Endothelial cell (in vitro differentiated cells): ENCODE data around the gene SLIT1. TPM values are rescaled to one million over a fixed set of nuclear protein-coding genes. Genes with fewer than 3 reads are reported as not detected.

Experiments
- DNase-seq: peaks from one replicate; pipeline ENCODE4 v3.0.0; 2021; ENCODE audit warnings: low spot score
- H3K27ac Mint-ChIP-seq: one replicate; pipeline ENCODE4 v1.8.0; 2021; ENCODE audit warnings: mixed read lengths, inconsistent platforms; ENCODE audit not compliant: unreplicated experiment
- H3K27me3 Mint-ChIP-seq: one replicate; pipeline ENCODE4 v1.8.0; 2021; ENCODE audit warnings: mild to moderate bottlenecking, moderate library complexity, mixed read lengths, inconsistent platforms; ENCODE audit not compliant: unreplicated experiment
- H3K36me3 Mint-ChIP-seq: one replicate; pipeline ENCODE4 v1.8.0; 2021; ENCODE audit warnings: mild to moderate bottlenecking, low read depth, mixed read lengths, inconsistent platforms; ENCODE audit not compliant: unreplicated experiment
- H3K4me1 Mint-ChIP-seq: one replicate; pipeline ENCODE4 v1.8.0; 2021; ENCODE audit warnings: mild to moderate bottlenecking, mixed read lengths, inconsistent platforms; ENCODE audit not compliant: unreplicated experiment
- H3K4me3 Mint-ChIP-seq: one replicate; pipeline ENCODE4 v1.8.0; 2021; ENCODE audit warnings: mild to moderate bottlenecking, mixed read lengths, inconsistent platforms; ENCODE audit not compliant: unreplicated experiment
- H3K9me3 Mint-ChIP-seq: one replicate; pipeline ENCODE4 v1.8.0; 2021; ENCODE audit warnings: mixed read lengths, inconsistent platforms; ENCODE audit not compliant: unreplicated experiment
- total RNA-seq: library from RNA; stranded (reverse); fragmentation: NEBNext Ultra II Directional; extraction: Animal tissue kit (Norgen Biotek cat#: 25700); gene quantifications from one replicate; pipeline ENCODE4 v1.2.1, GENCODE V29; 2021; ENCODE audit not compliant: unreplicated experiment
- TF ChIP-seq, protein P1 (sequence below): fragments of 200-600 bp; sonication (generic); IDR thresholded peaks from one replicate; pipeline ENCODE4 v1.5.0; 2021; ENCODE audit warnings: antibody characterized with exemption; ENCODE audit not compliant: unreplicated experiment

Gene SLIT1
- total RNA-seq, 1 donor from 2014 or later, result 0.54 TPM

DNA sequence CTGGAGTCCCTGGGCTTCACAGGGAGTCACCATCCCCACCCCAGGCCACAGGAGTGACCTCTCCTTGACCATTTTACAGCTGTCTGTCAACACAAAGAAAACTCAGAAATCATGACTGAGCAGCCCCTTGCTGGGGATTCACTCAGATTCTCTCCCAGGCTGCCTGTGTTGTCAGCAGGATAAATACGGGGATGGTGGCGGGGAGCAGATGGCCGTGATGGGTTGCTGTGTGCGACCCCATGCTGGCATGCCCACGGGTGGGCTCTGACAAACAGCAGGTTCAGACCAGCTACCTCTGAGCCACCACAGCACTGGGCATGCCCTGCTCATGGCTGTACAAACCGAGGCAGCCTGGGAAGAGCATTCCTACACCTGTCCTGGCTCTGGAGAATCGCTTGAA lies 136.1 kb downstream of the SLIT1 start:
- no peaks in the 10 kb centered on the region for H3K9me3 Mint-ChIP-seq
- TF ChIP-seq, protein P1, sequence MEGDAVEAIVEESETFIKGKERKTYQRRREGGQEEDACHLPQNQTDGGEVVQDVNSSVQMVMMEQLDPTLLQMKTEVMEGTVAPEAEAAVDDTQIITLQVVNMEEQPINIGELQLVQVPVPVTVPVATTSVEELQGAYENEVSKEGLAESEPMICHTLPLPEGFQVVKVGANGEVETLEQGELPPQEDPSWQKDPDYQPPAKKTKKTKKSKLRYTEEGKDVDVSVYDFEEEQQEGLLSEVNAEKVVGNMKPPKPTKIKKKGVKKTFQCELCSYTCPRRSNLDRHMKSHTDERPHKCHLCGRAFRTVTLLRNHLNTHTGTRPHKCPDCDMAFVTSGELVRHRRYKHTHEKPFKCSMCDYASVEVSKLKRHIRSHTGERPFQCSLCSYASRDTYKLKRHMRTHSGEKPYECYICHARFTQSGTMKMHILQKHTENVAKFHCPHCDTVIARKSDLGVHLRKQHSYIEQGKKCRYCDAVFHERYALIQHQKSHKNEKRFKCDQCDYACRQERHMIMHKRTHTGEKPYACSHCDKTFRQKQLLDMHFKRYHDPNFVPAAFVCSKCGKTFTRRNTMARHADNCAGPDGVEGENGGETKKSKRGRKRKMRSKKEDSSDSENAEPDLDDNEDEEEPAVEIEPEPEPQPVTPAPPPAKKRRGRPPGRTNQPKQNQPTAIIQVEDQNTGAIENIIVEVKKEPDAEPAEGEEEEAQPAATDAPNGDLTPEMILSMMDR, result no peak
- H3K4me3 Mint-ChIP-seq, result no peak overlapping the region
- no peaks in the 10 kb centered on the region for H3K36me3 Mint-ChIP-seq
- H3K27ac Mint-ChIP-seq, result no peak overlapping the region
- no peaks in the 10 kb centered on the region for H3K4me1 Mint-ChIP-seq
- DNase-seq, result no peak
- H3K27me3 Mint-ChIP-seq, result peaks cover 2% of the 10 kb centered on the region

DNA sequence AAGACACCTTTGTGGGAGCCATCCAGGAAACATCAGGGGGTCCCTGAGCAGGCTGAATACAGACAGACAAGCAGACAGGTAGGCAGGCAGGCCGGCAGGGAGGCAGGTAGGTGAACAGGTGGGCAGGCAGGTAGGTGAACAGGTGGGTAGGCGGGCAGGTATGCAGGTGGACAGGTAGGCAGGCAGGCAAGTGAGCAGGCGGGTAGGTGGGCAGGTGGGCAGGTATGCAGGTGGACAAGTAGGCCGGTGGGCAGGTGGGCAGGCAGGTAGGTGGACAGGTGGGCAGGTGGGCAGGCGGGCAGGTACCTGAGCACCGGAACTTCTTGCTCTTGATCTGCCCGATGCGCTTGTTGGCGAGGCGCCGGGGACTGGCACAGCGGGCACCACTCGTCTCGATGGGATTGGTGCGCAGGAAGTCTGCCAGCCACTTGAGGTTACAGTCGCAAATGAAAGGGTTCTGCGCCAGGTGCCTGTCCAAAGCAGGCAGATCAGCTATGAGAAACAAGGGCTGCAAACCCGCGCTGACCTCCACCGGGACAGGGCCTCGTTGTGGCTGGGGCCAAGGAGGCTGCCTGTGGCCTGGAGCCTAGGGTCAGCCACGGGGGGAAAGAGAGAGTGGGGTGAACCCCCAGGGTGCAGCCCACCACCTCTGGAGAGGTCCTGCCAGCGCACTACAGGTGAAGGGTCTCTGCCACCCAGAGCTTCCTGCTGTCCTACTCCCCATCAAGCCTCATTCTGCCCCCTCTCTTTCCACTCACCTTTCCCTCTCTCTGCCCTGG lies 136.9 kb downstream of the SLIT1 start:
- Mint-ChIP-seq H3K27ac (no peak overlapping the region), H3K36me3 (no peaks in the 10 kb centered on the region), H3K4me1 (no peaks in the 10 kb centered on the region), H3K4me3 (no peak overlapping the region), H3K9me3 (no peaks in the 10 kb centered on the region), H3K27me3 (peaks cover 4% of the 10 kb centered on the region)
- no peak for DNase-seq
- TF ChIP-seq, protein P1, result no peak

DNA sequence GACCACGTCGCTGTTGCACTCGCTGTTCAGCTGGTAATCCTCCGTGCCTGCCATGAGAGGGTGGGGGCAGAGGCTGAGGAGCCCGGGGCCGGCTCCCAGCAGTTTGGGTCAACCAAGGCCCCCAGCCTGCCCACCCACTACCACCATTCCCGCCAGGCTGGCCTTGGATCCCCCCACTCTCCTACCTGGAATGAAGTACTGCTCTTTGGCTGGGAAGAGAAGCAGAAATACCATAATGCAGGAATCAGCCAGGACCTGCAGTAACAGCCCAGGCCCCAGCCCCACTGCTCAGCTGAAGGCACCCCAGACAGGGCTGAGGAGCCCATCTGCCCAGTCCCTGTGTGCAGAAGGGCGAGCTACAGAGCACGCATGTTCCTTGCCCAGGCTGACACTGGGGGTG lies 138.0 kb downstream of the SLIT1 start:
- Mint-ChIP-seq H3K9me3 (no peaks in the 10 kb centered on the region), H3K27ac (no peak overlapping the region), H3K4me3 (no peak overlapping the region), H3K36me3 (no peaks in the 10 kb centered on the region), H3K27me3 (peaks cover 5% of the 10 kb centered on the region), H3K4me1 (no peaks in the 10 kb centered on the region)
- no peak for DNase-seq
- TF ChIP-seq, protein P1, result no peak

DNA sequence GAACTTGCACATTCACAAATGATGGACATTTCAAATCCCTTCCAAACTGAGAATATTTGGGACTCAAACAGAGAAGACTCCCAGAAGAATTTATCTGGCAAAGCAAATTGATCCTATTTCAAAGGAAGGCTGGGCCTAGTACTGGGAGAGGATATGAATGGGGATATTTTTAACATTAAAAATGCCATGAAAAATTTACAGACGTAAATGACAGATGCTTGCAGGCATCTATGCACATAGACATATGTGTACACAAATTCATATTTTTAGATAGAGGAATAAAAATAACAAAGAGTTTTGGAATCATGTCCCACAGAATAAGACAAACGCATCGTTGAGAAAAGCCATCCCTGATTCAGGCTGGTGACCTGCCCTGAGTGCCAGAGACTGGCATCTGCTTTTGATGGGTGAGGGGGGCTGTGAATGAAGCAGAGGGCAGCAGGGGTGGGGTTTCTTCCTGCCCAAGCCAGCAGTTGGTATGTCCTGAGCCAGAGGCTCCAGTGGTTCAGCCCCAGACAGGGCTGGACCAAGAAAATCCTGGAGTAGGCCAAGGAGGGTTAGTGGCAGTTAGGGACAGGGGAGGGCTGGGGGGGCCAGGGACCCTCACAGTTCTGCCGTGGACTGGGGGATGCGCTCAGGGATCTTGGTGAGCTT lies 138.5 kb downstream of the SLIT1 start:
- TF ChIP-seq, protein P1, result no peak
- H3K9me3 Mint-ChIP-seq, result no peaks in the 10 kb centered on the region
- peaks cover 5% of the 10 kb centered on the region for H3K27me3 Mint-ChIP-seq
- H3K4me3 Mint-ChIP-seq, result no peak overlapping the region
- no peaks in the 10 kb centered on the region for H3K4me1 Mint-ChIP-seq
- H3K27ac Mint-ChIP-seq, result peak overlapping the region; percentile 70
- H3K36me3 Mint-ChIP-seq, result no peaks in the 10 kb centered on the region
- no peak for DNase-seq

DNA sequence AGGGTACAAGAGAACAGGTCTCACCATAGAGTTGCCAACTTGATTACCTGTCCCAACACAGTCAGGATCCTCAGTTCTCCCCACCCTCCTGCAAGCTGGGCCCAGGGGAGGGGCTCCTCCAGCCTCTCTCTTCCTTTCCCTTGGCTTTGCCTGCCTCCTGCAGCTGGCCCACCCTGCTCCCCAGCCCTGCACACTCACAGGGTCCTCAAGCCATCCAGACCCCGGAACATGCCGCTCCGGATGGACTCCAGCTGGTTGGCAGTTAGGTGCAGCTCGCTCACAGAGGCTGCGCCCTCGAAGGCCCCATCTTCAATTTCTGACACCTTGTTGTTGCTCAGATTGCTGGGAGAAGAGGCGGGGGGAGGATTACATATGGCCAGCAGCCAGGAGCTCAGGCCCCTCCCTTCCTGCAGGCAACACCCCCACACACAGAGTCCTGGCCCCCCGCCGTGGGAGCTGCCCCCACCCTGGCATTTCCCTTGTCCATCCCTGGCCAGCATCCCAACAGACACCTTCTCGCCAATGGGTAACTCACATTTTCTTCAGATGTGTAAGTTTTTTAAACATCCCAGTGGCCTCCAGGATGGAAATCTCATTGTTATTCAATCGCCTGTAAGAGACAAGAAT lies 139.2 kb downstream of the SLIT1 start:
- peaks cover 5% of the 10 kb centered on the region for H3K27me3 Mint-ChIP-seq
- peak overlapping the region; percentile 30 for H3K27ac Mint-ChIP-seq
- H3K4me3 Mint-ChIP-seq, result no peak overlapping the region
- no peaks in the 10 kb centered on the region for H3K4me1 Mint-ChIP-seq
- H3K36me3 Mint-ChIP-seq, result no peaks in the 10 kb centered on the region
- TF ChIP-seq, protein P1, result no peak
- H3K9me3 Mint-ChIP-seq, result no peaks in the 10 kb centered on the region
- DNase-seq, result no peak
